Left lung (tissue), 10 donors: ENCODE measurements around the gene ITGA1. TPM values are rescaled to one million over a fixed set of nuclear protein-coding genes. Genes with fewer than 3 reads are reported as not detected.

Experiments
- ATAC-seq: fragments of 200-7000 bp; cut with Tn5 transposase; one replicate; pipeline ENCODE4 v1.9.1; 2020; ENCODE audit warnings: moderate library complexity
- DNase-seq, 4 donors: peaks; one replicate each; pipeline ENCODE4 v3.0.0-alpha.2; 2013 to 2020
- H3K27ac ChIP-seq, 2 donors: fragments of 200-600 bp; sonication (generic) in 1 of 2; one replicate each; pipeline versions ENCODE4 v1.5.0 to v1.8.0; 2020 to 2021
- H3K27me3 ChIP-seq, 2 donors: fragments of 200-600 bp; sonication (generic) in 1 of 2; one replicate each; pipeline versions ENCODE4 v1.5.0 to v1.8.0; 2020 to 2021
- H3K36me3 ChIP-seq, 2 donors: fragments of 200-600 bp; sonication (generic) in 1 of 2; one replicate each; pipeline versions ENCODE4 v1.5.0 to v1.8.0; 2020 to 2021
- H3K4me1 ChIP-seq, 2 donors: fragments of 200-600 bp; one replicate each; pipeline ENCODE4 v1.8.0; 2021
- H3K4me3 ChIP-seq, 2 donors: fragments of 200-600 bp; sonication (generic) in 1 of 2; one replicate each; pipeline versions ENCODE4 v1.5.0 to v1.8.0; 2020 to 2021; ENCODE audit warnings: mild to moderate bottlenecking in 1 of 2
- H3K9me3 ChIP-seq, 2 donors: fragments of 200-600 bp; sonication (generic) in 1 of 2; one replicate each; pipeline versions ENCODE4 v1.5.0 to v1.8.0; 2020 to 2021
- intact Hi-C, 2 donors: fragments of 100-400 bp; cut with DNase I; formaldehyde crosslinking; loops; one replicate each; pipeline versions ENCODE4 v1.11.2 to v1.14.2; 2022
- polyA plus RNA-seq, 6 donors: library from polyadenylated mRNA; unstranded; fragments of 120-200 nt; gene quantifications; one replicate each; pipeline ENCODE4 v1.2.1, GENCODE V29; 2013; ENCODE audit not compliant: insufficient read length in 6 of 6
- total RNA-seq, 2 donors: library from RNA; stranded (reverse); fragmentation: NEBNext Ultra II Directional; extraction: Animal tissue kit (Norgen Biotek cat#: 25700); gene quantifications; one replicate each; pipeline ENCODE4 v1.2.1, GENCODE V29; 2021
- TF ChIP-seq, protein P1 (sequence below), 2 donors: fragments of 200-600 bp; sonication (generic) in 1 of 2; IDR thresholded peaks; one replicate each; pipeline versions ENCODE4 v1.5.0 to v1.8.0; 2021; ENCODE audit warnings: antibody characterized with exemption in 2 of 2
- donor health status: DM: no; HTN: yes; CAD: no.
- donor health status: DM: no; HTN: no; CAD: no.

ITGA1 gene
- total and polyA plus RNA-seq, 8 donors = 67.8 to 127 (median 88.2) TPM

DNA sequence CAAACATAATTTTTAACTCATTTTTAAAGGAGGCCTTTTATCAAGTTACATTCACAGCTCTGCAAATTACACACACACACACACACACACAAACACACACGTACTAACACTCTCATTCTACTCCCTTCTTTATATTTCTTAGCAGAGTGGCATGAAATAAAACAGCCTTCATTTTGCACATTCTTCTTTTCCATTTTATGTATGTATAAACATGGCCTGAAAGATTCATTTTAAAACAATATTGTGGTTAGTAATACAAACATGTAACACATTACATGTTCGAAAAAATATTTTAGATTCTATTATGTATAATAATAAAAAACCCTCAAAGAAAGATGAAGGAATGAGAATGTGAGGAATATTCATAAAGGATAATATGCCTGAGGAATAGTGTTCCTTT is 115.4 kb downstream of the ITGA1 start:
- no peak overlapping the region for H3K27ac ChIP-seq
- H3K9me3 ChIP-seq = no peaks in the 10 kb centered on the region
- no peak overlapping the region for H3K4me3 ChIP-seq
- DNase-seq = no peak
- no peak for ATAC-seq
- TF ChIP-seq, protein P1, sequence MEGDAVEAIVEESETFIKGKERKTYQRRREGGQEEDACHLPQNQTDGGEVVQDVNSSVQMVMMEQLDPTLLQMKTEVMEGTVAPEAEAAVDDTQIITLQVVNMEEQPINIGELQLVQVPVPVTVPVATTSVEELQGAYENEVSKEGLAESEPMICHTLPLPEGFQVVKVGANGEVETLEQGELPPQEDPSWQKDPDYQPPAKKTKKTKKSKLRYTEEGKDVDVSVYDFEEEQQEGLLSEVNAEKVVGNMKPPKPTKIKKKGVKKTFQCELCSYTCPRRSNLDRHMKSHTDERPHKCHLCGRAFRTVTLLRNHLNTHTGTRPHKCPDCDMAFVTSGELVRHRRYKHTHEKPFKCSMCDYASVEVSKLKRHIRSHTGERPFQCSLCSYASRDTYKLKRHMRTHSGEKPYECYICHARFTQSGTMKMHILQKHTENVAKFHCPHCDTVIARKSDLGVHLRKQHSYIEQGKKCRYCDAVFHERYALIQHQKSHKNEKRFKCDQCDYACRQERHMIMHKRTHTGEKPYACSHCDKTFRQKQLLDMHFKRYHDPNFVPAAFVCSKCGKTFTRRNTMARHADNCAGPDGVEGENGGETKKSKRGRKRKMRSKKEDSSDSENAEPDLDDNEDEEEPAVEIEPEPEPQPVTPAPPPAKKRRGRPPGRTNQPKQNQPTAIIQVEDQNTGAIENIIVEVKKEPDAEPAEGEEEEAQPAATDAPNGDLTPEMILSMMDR (IDR thresholded peaks at IDR 0.05) = no peak
- no peaks in the 10 kb centered on the region for H3K4me1 ChIP-seq
- H3K36me3 ChIP-seq = peaks cover 0 to 4% of the 10 kb centered on the region in 2 donors
- no peaks in the 10 kb centered on the region for H3K27me3 ChIP-seq
- intact Hi-C loops = no loop called here

DNA sequence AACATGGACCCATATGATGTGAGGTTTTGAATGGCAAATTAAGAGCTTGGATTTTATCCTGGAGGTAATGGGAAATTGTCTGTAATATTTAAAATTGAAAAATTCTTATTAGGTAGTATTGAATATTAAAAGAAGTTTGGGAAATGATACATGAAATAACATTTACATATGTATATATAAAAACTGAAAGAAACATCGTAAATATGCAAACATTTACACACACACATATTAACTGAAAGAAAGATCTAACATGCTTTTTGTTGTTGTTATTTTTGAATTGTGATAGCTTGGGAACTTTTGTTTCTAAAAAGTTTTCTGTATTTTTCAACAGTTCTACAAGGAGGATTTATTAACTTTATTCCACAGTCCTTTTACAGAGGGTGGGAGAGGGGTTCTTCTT is 118.6 kb downstream of the ITGA1 start:
- Histone ChIP-seq H3K27me3 (no peaks in the 10 kb centered on the region), H3K36me3 (no peaks in the 10 kb centered on the region), H3K4me1 (no peaks in the 10 kb centered on the region), H3K4me3 (no peak overlapping the region), H3K9me3 (no peaks in the 10 kb centered on the region), H3K27ac (no peak overlapping the region)
- DNase-seq (no peak), ATAC-seq (no peak)
- TF ChIP-seq, protein P1 (IDR thresholded peaks at IDR 0.05) = no peak
- intact Hi-C loops = no loop called here

DNA sequence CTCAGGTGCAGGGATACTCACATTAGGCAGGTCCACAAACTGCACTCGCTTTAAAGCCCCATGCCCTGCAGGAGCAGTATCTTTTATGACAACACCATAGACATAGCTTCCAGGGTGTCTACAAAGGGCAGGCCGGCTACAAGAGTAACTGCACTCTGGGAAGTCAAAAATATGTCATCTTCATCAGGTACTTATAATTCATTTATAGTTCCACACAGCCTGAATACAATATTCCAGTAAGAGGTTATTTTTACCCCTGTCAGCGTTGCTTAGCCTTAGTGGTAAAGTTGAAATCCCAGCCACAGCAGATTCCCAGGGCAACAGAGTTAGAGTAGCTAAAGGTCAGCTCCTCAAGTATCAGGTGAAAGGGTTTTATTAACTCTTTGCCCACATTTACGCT is 119.1 kb downstream of the ITGA1 start:
- no peak overlapping the region for H3K27ac ChIP-seq
- no peak overlapping the region for H3K4me3 ChIP-seq
- no peaks in the 10 kb centered on the region for H3K27me3 ChIP-seq
- TF ChIP-seq, protein P1 (IDR thresholded peaks at IDR 0.05) = no peak
- H3K4me1 ChIP-seq = no peaks in the 10 kb centered on the region
- no peaks in the 10 kb centered on the region for H3K36me3 ChIP-seq
- no peaks in the 10 kb centered on the region for H3K9me3 ChIP-seq
- intact Hi-C loops = no loop called here
- DNase-seq (peak in 1 of 4 donors; percentile 5), ATAC-seq (no peak)

DNA sequence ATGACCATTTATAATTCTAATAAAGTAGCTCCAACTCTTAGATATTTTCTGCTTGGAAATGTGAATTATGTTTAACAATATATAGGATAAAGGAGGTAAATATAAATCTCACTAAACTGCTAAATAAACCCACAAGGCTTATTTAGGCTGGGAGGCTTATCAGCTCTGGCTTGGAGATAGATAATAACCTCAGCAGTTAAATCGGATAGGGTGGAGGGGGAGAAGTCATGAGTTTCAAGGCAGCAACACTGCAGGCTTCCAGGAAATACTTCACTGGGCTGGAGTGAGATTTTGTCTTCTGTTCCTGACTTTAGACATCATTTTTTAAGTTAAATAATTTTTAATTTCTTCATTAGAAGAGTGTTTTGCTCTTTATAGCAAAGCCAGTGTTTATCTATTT is 121.5 kb downstream of the ITGA1 start:
- TF ChIP-seq, protein P1 (IDR thresholded peaks at IDR 0.05) = no peak
- H3K9me3 ChIP-seq = no peaks in the 10 kb centered on the region
- intact Hi-C loops = no loop called here
- DNase-seq (no peak), ATAC-seq (peak; percentile 25)
- H3K27me3 ChIP-seq = no peaks in the 10 kb centered on the region
- H3K4me1 ChIP-seq = no peaks in the 10 kb centered on the region
- H3K27ac ChIP-seq = peak overlapping the region; percentile 36 to 50
- H3K36me3 ChIP-seq = no peaks in the 10 kb centered on the region
- H3K4me3 ChIP-seq = no peak overlapping the region

DNA sequence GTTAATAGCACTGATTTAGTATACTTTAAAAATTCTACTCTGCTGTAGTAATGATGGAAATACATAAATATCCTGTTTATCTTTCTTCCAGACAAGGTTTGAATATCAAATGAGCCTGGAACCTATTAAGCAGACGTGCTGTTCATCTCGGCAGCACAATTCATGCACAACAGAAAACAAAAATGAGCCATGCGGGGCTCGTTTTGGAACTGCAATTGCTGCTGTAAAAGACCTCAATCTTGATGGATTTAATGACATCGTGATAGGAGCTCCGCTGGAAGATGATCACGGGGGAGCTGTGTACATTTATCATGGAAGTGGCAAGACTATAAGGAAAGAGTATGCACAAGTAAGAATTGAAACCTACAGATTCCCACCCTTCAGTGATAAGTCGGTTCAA is 122.4 kb downstream of the ITGA1 start:
- TF ChIP-seq, protein P1 (IDR thresholded peaks at IDR 0.05) = no peak
- intact Hi-C loops = loop anchor here in 1 of 2 donors (10.0 kb wide), 1 partner anchor 245 kb away; no protein-coding TSS in a partner anchor
- Histone ChIP-seq H3K4me1 (peaks cover 0 to 2% of the 10 kb centered on the region in 2 donors), H3K4me3 (no peak overlapping the region), H3K9me3 (no peaks in the 10 kb centered on the region), H3K36me3 (no peaks in the 10 kb centered on the region), H3K27me3 (no peaks in the 10 kb centered on the region), H3K27ac (peak overlapping the region; percentile 21 to 50)
- no peak for ATAC-seq
- no peak for DNase-seq
